Kidney (tissue), 14 donors: ENCODE measurements around the gene CYBA. TPM values are rescaled to one million over a fixed set of nuclear protein-coding genes. Genes with fewer than 3 reads are reported as not detected.

Experiments used
- DNase-seq, 5 donors: peaks; one replicate each; pipeline ENCODE4 v3.0.0-alpha.2; 2013 to 2020
- FAIRE-seq: peaks from 2 replicates; lab custom pipeline; 2012; peaks lifted over from hg19 to GRCh38; lab: Jason Lieb, UNC
- H3K27ac ChIP-seq, 2 donors: one replicate each; pipeline ENCODE4 v1.7.0; 2013; ENCODE audit warnings: low read depth in 2 of 2, low read length in 2 of 2, inconsistent platforms in 1 of 2
- H3K27me3 ChIP-seq: one replicate; pipeline ENCODE4 v1.7.1; 2013; ENCODE audit warnings: low read length, inconsistent platforms; ENCODE audit not compliant: control insufficient read depth, insufficient read depth
- H3K36me3 ChIP-seq, 3 donors: one replicate each; pipeline versions ENCODE4 v1.7.0 to v1.7.1; 2013; ENCODE audit warnings: low read length in 3 of 3, control low read depth in 1 of 3, inconsistent platforms in 1 of 3; ENCODE audit not compliant: insufficient read depth in 3 of 3, control insufficient read depth in 2 of 3
- H3K4me1 ChIP-seq, 3 donors: one replicate each; pipeline versions ENCODE4 v1.7.0 to v1.7.1; 2013; ENCODE audit warnings: low read length in 3 of 3, inconsistent platforms in 1 of 3, low read depth in 1 of 3; ENCODE audit not compliant: control insufficient read depth in 2 of 3, insufficient read depth in 2 of 3
- H3K4me3 ChIP-seq, 3 donors: one replicate each; pipeline versions ENCODE4 v1.7.0 to v1.8.1; 2013; ENCODE audit warnings: low read length in 3 of 3, control low read depth in 1 of 3, inconsistent platforms in 1 of 3
- H3K9ac ChIP-seq, 3 donors: one replicate each; pipeline versions ENCODE4 v1.7.0 to v1.7.1; 2013; ENCODE audit warnings: low read length in 3 of 3, control low read depth in 1 of 3, inconsistent platforms in 1 of 3
- H3K9me3 ChIP-seq, 3 donors: one replicate each; pipeline versions ENCODE4 v1.7.0 to v1.7.1; 2013; ENCODE audit warnings: low read length in 3 of 3, control low read depth in 1 of 3, inconsistent platforms in 1 of 3; ENCODE audit not compliant: control insufficient read depth in 2 of 3, insufficient read depth in 1 of 3
- CTCF ChIP-seq: IDR thresholded peaks from 3 replicates; pipeline ENCODE4 v1.5.1; 2012; ENCODE audit warnings: mild to moderate bottlenecking, moderate library complexity, borderline replicate concordance; ENCODE audit not compliant: insufficient read depth; ENCODE audit errors: extremely low read depth
- intact Hi-C: fragments of 100-400 bp; cut with DNase I; formaldehyde crosslinking; loops from one replicate; pipeline ENCODE4 v1.11.1; 2022
- polyA plus RNA-seq: library from polyadenylated mRNA; stranded (reverse); fragments of 350-450 nt; fragmentation: Illumina TruSeq; extraction: RNeasy Lipid Tissue Mini Kit (QIAGEN cat#74804); gene quantifications from one replicate; pipeline ENCODE4 v1.2.3, GENCODE V29; 2014; ENCODE audit warnings: low read depth, low replicate concordance; ENCODE audit not compliant: insufficient read depth
- total RNA-seq: library from RNA; stranded (reverse); fragmentation: NEBNext Ultra II Directional; extraction: Animal tissue kit (Norgen Biotek cat#: 25700); gene quantifications from one replicate; pipeline ENCODE4 v1.2.1, GENCODE V29; 2021
- donor health status: control.
- donor health status: control.
- donor health status: control.
- donor health status: control.
- donor health status: control.
- donor health status: DM: yes; HTN: yes; CAD: no.
- donor health status: Normal renal cell carcinoma (clear cell type).

Gene CYBA
- total and polyA plus RNA-seq, 2 donors from 2014 or later, result 263 to 395 TPM

GRCh38 chr16:88692861-88693260 lies 42.0 kb upstream of the CYBA start:
- no peak overlapping the region for H3K9ac ChIP-seq
- FAIRE-seq (no peak), DNase-seq (no peak)
- H3K27ac ChIP-seq, result no peak overlapping the region
- H3K4me3 ChIP-seq, result no peak overlapping the region
- no peaks in the 10 kb centered on the region for H3K36me3 ChIP-seq
- no peaks in the 10 kb centered on the region for H3K9me3 ChIP-seq
- no peaks in the 10 kb centered on the region for H3K4me1 ChIP-seq
- peaks cover 2% of the 10 kb centered on the region for H3K27me3 ChIP-seq
- intact Hi-C loops, result no loop called here
- TF ChIP-seq CTCF, result no peak

GRCh38 chr16:88691924-88692560 lies 41.2 kb upstream of the CYBA start:
- DNase-seq, result no peak

GRCh38 chr16:88691129-88691813 lies 40.4 kb upstream of the CYBA start:
- no peak overlapping the region for H3K9ac ChIP-seq
- intact Hi-C loops, result no loop called here
- peaks cover 0 to 4% (median 0%) of the 10 kb centered on the region in 3 donors for H3K4me1 ChIP-seq
- H3K4me3 ChIP-seq, result no peak overlapping the region
- FAIRE-seq, result no peak
- H3K9me3 ChIP-seq, result no peaks in the 10 kb centered on the region
- H3K27me3 ChIP-seq, result peaks cover 2% of the 10 kb centered on the region
- H3K36me3 ChIP-seq, result no peaks in the 10 kb centered on the region
- H3K27ac ChIP-seq, result no peak overlapping the region
- no peak for TF ChIP-seq CTCF
- no peak for DNase-seq

More at GRCh38 chr16:88691924-88692560, 41.2 kb upstream of the CYBA start:
- Histone ChIP-seq H3K4me3 (no peak overlapping the region), H3K36me3 (no peaks in the 10 kb centered on the region), H3K27ac (no peak overlapping the region), H3K9me3 (no peaks in the 10 kb centered on the region), H3K27me3 (peaks cover 2% of the 10 kb centered on the region), H3K9ac (no peak overlapping the region), H3K4me1 (no peaks in the 10 kb centered on the region)
- TF ChIP-seq CTCF, result no peak
- FAIRE-seq, result no peak
- intact Hi-C loops, result no loop called here
